Esophagus squamous epithelium (tissue), 5 donors: ENCODE results near the gene RNF186. TPM values are rescaled to one million over a fixed set of nuclear protein-coding genes. Genes with fewer than 3 reads are reported as not detected.
"Not testable (repeated sequence)": the region's sequence is repeated elsewhere in the genome, so short reads cannot be mapped to it uniquely, and the experiment has no call there.

Source experiments
- DNase-seq: peaks from one replicate; lab custom pipeline; 2025; lab: John Stamatoyannopoulos, UW
- H3K27ac ChIP-seq, 4 donors: fragments of 200-600 bp; sonication (generic); one replicate each; pipeline ENCODE4 v1.5.1; 2016 to 2019; ENCODE audit warnings: mild to moderate bottlenecking in 1 of 4
- H3K27me3 ChIP-seq, 4 donors: fragments of 200-600 bp; sonication (generic); 1 replicate in 3 of 4; 2 replicates in 1 of 4; pipeline versions ENCODE4 v1.5.1 to v1.6.0; 2017 to 2021; ENCODE audit warnings: antibody characterized with exemption in 1 of 4
- H3K36me3 ChIP-seq, 3 donors: fragments of 200-600 bp; sonication (generic); one replicate each; pipeline ENCODE4 v1.5.1; 2016 to 2019
- H3K4me1 ChIP-seq, 3 donors: fragments of 200-600 bp; sonication (generic); one replicate each; pipeline ENCODE4 v1.5.1; 2017 to 2019
- H3K4me3 ChIP-seq, 4 donors: fragments of 200-600 bp; sonication (generic); 1 replicate in 3 of 4; 2 replicates in 1 of 4; pipeline ENCODE4 v1.5.1; 2016 to 2019; ENCODE audit warnings: mild to moderate bottlenecking in 2 of 4, moderate library complexity in 1 of 4
- H3K9me3 ChIP-seq, 3 donors: fragments of 200-600 bp; sonication (generic); one replicate each; pipeline ENCODE4 v1.5.1; 2016 to 2019
- POLR2A ChIP-seq, 4 donors: fragments of 450-650 bp; IDR thresholded peaks; one replicate each; pipeline ENCODE4 v1.6.1; 2017; ENCODE audit warnings: antibody characterized with exemption in 4 of 4, mild to moderate bottlenecking in 4 of 4, moderate library complexity in 3 of 4
- WGBS, 2 donors: methylation state at CpG; one replicate each; pipeline ENCODE4 v1.1.5; 2018; 5-methylcytosine and 5-hydroxymethylcytosine counted together
- intact Hi-C: fragments of 100-400 bp; cut with DNase I; formaldehyde crosslinking; loops from one replicate; pipeline ENCODE4 v1.15.0; 2022
- total RNA-seq, 4 donors: library from RNA; depleted of rRNA; stranded (reverse); fragments of >200 nt; gene quantifications; one replicate each; pipeline ENCODE4 v1.1.0, GENCODE V29; 2016
- TF ChIP-seq, protein P1 (sequence below), 6 experiments: fragments of 450-650 bp in 4 of 6; fragments of 200-600 bp in 2 of 6; sonication (generic) in 2 of 6; IDR thresholded peaks; one replicate each; pipeline ENCODE4 v1.5.1; 2016 to 2019; ENCODE audit warnings: antibody characterized with exemption in 6 of 6, mild to moderate bottlenecking in 4 of 6, moderate library complexity in 4 of 6
- donor health status: DM: yes; HTN: yes; CAD: no.

The RNF186 gene
- total RNA-seq, 4 donors from 2014 or later: not detected

DNA sequence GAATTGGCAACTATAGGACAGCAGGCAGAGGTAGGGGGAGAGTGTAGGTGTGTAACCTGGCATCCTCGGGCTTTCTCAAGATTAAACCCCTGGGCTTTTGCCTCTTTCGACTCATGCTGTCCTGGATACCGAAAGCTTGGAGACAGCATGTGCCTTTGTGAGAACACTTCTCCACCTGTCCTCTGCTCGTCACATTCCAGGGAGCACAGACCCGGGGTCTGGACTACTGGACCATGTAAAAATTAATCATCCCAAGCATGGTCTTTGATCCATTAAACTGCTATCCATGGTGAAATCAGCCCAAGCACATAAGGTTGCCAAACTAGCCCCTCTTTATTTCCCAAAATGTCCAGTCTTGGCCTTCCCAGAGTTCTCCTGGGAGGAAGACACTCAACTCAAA lies 9.0 kb upstream of the RNF186 start:
- Histone ChIP-seq H3K9me3 (no peaks in the 10 kb centered on the region), H3K27ac (no peak overlapping the region), H3K36me3 (no peaks in the 10 kb centered on the region), H3K4me3 (no peak overlapping the region), H3K27me3 (peaks cover 0 to 29% (median 0%) of the 10 kb centered on the region in 4 donors), H3K4me1 (no peaks in the 10 kb centered on the region)
- DNase-seq: no peak
- TF ChIP-seq, protein P1, sequence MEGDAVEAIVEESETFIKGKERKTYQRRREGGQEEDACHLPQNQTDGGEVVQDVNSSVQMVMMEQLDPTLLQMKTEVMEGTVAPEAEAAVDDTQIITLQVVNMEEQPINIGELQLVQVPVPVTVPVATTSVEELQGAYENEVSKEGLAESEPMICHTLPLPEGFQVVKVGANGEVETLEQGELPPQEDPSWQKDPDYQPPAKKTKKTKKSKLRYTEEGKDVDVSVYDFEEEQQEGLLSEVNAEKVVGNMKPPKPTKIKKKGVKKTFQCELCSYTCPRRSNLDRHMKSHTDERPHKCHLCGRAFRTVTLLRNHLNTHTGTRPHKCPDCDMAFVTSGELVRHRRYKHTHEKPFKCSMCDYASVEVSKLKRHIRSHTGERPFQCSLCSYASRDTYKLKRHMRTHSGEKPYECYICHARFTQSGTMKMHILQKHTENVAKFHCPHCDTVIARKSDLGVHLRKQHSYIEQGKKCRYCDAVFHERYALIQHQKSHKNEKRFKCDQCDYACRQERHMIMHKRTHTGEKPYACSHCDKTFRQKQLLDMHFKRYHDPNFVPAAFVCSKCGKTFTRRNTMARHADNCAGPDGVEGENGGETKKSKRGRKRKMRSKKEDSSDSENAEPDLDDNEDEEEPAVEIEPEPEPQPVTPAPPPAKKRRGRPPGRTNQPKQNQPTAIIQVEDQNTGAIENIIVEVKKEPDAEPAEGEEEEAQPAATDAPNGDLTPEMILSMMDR (IDR thresholded peaks at IDR 0.05): no peak
- no peak for TF ChIP-seq POLR2A (IDR thresholded peaks at IDR 0.05)
- intact Hi-C loops: no loop called here
- WGBS, 2 donors: 76 to 84% methylated on average over 5 of the region's 5 CpGs

DNA sequence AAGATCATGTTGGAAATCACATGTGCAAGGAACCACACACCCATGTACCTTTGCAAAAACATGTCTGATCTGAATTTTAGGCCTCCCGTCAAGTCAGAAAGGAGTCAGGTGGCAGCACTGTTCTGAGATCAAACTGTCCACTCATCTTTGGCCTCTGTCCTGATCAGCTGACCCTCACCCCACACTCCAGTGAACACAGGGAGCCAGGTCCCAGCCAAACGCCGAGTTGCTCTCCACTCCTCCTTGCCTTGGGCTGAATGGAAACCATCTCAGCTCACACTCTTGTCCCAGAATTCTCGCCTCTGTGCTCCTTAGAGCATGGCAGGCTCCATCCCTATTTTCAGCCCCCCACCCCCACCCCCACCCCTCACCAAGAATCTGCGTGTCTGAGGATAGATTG lies 4.6 kb upstream of the RNF186 start:
- peaks cover 0 to 8% (median 0%) of the 10 kb centered on the region in 4 donors for H3K27me3 ChIP-seq
- no peak for TF ChIP-seq POLR2A (IDR thresholded peaks at IDR 0.05)
- TF ChIP-seq, protein P1 (IDR thresholded peaks at IDR 0.05): no peak
- intact Hi-C loops: no loop called here
- no peak overlapping the region for H3K27ac ChIP-seq
- DNase-seq: no peak
- no peaks in the 10 kb centered on the region for H3K36me3 ChIP-seq
- no peak overlapping the region for H3K4me3 ChIP-seq
- no peaks in the 10 kb centered on the region for H3K9me3 ChIP-seq
- 46 to 59% methylated on average over 4 to 5 of the region's 5 CpGs for WGBS, 2 donors
- H3K4me1 ChIP-seq: peaks cover 0 to 5% (median 0%) of the 10 kb centered on the region in 3 donors

DNA sequence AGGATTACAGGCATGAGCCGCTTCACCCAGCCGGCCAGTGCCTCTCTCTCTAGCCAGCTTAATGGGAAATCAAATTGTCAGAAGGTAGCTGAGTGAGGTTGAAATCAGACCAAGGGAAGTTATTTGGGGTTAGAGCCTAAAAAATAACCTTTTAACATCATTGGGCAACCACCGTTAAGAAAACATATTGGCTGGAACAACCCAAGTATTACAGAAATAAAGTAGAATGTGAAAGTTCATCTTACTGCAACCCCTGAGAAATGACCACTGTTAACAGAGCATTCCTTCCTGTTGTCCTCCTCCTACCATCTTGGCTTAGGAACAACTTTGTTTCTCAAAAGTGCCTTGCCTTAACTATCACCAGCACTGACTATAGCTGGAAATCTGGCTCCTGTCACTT lies 3.2 kb upstream of the RNF186 start:
- H3K4me3 ChIP-seq: no peak overlapping the region
- no peak overlapping the region for H3K27ac ChIP-seq
- H3K27me3 ChIP-seq: peaks cover 0 to 11% (median 0%) of the 10 kb centered on the region in 4 donors
- no peaks in the 10 kb centered on the region for H3K9me3 ChIP-seq
- DNase-seq: no peak
- TF ChIP-seq, protein P1 (IDR thresholded peaks at IDR 0.05): no peak
- TF ChIP-seq POLR2A (IDR thresholded peaks at IDR 0.05): no peak
- intact Hi-C loops: no loop called here
- H3K4me1 ChIP-seq: peaks cover 0 to 5% (median 0%) of the 10 kb centered on the region in 3 donors
- H3K36me3 ChIP-seq: no peaks in the 10 kb centered on the region
- 85 to 92% methylated on average over 1 to 3 of the region's 3 CpGs for WGBS, 2 donors

DNA sequence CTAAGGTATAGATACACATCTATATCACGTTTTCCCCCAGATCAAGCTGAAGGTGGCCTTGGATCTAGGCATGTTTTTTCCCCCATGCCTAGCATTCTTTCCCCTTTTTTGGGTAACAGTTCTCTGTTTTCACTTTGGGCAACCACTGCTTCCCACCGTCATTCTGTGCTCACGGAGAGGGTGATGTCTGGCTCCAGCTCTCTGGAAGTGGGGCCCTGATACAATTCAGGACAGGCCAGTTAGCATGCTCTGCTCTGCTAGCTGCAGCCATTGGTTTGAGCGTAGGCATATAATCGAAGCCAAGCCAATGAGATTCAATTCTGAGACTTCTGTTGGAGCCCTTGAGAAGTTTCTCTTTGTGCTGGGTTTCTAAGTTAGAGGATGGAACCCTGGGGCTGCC lies 2.1 kb upstream of the RNF186 start:
- H3K36me3 ChIP-seq: no peaks in the 10 kb centered on the region
- no peak overlapping the region for H3K27ac ChIP-seq
- H3K4me1 ChIP-seq: peaks cover 0 to 5% (median 0%) of the 10 kb centered on the region in 3 donors
- TF ChIP-seq, protein P1 (IDR thresholded peaks at IDR 0.05): no peak
- TF ChIP-seq POLR2A (IDR thresholded peaks at IDR 0.05): no peak
- 73 to 74% methylated on average over 5 of the region's 5 CpGs for WGBS, 2 donors
- intact Hi-C loops: no loop called here
- no peak overlapping the region for H3K4me3 ChIP-seq
- H3K27me3 ChIP-seq: peaks cover 0 to 11% (median 0%) of the 10 kb centered on the region in 4 donors
- no peaks in the 10 kb centered on the region for H3K9me3 ChIP-seq
- no peak for DNase-seq

DNA sequence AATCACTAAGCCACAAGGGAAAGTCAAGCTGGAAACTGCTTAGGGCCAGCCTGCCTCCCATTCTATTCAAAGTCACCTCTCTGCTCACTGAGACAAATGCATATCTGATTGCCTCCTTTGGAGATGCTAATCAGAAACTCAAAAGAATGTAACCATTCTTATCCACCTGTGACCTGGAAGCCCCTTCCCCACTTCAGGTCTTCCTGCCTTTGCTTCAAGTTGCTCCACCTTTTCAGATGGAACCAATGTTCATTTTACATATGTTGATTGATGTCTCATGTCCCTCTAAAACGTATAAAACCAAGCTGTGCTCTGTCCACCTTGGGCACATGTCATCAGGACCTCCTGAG lies 1.6 kb upstream of the RNF186 start:
- intact Hi-C loops, H3K4me3 ChIP-seq, H3K36me3 ChIP-seq, DNase-seq, H3K9me3 ChIP-seq, H3K27ac ChIP-seq, H3K4me1 ChIP-seq, H3K27me3 ChIP-seq: not testable (repeated sequence)
- WGBS, 2 donors: 40 to 50% methylated on average over 1 of the region's 1 CpG
